HepG2 (cell line): Measurements from ENCODE around the gene AKAP6. TPM values are rescaled to one million over a fixed set of nuclear protein-coding genes. Genes with fewer than 3 reads are reported as not detected.

Experiments used
- ATAC-seq: fragments of 200-7000 bp; cut with Tn5 transposase; 3 replicates; pipeline ENCODE4 v1.9.1; 2020; ENCODE audit warnings: mild to moderate bottlenecking, moderate library complexity
- BruUV-seq: library from RNA; stranded (reverse); fragments of 400-500 nt; replicated peaks from 2 replicates; lab custom pipeline; 2021; lab: Mats Ljungman, UMichigan
- CTCF ChIA-PET: fragments of 300-600 bp; formaldehyde crosslinking; extraction: SDS; loops from one replicate; lab custom pipeline; 2021; ENCODE audit warnings: low total read pairs, inconsistent platforms, low intra/inter-chr PET ratio; lab: Yijun Ruan, JAX
- POLR2A ChIA-PET: fragments of 350-600 bp; sonication (Branson Sonifier 250); formaldehyde crosslinking; loops from one replicate; lab custom pipeline; 2020; ENCODE audit warnings: antibody characterized with exemption, inconsistent platforms; lab: Yijun Ruan, JAX
- DNase-seq: peaks from one replicate; pipeline ENCODE4 v3.0.0-alpha.2; 2015; ENCODE audit warnings: low spot score
- FAIRE-seq: peaks from 3 replicates; lab custom pipeline; 2011; peaks lifted over from hg19 to GRCh38; lab: Jason Lieb, UNC
- H2AFZ ChIP-seq: one replicate; pipeline ENCODE4 v1.6.1; 2011; ENCODE audit warnings: low read length, inconsistent platforms
- H3K27ac ChIP-seq: fragments of 300-600 bp; 3 replicates; pipeline ENCODE4 v1.8.0; 2011; ENCODE audit warnings: mixed run types, mild to moderate bottlenecking, mixed read lengths, low read length, inconsistent platforms; ENCODE audit not compliant: insufficient read depth; ENCODE audit errors: extremely low read length
- H3K27me3 ChIP-seq, 2 experiments: fragments of 200-600 bp in 1 of 2; 2 replicates in 1 of 2; 3 replicates in 1 of 2; pipeline versions ENCODE4 v1.6.0 to v1.8.0; 2011; ENCODE audit warnings: low read length in 2 of 2, mild to moderate bottlenecking in 2 of 2, moderate library complexity in 2 of 2, inconsistent platforms in 1 of 2; ENCODE audit not compliant: insufficient read depth in 2 of 2, control insufficient read depth in 1 of 2
- H3K36me3 ChIP-seq, 2 experiments: fragments of 200-600 bp in 1 of 2; replicated peaks in 1 of 2; 2 replicates in 1 of 2; 3 replicates in 1 of 2; pipeline versions ENCODE4 v1.5.1 to v1.8.0; 2011; ENCODE audit warnings: low read length in 2 of 2, inconsistent platforms in 1 of 2; ENCODE audit not compliant: insufficient read depth in 2 of 2, control insufficient read depth in 1 of 2
- H3K4me1 ChIP-seq: 2 replicates; pipeline ENCODE4 v1.5.1; 2012; ENCODE audit warnings: low read length, inconsistent platforms; ENCODE audit not compliant: insufficient read depth
- H3K4me2 ChIP-seq: 2 replicates; pipeline ENCODE4 v1.6.0; 2011; ENCODE audit warnings: low read depth, low read length, inconsistent platforms
- H3K4me3 ChIP-seq, 3 experiments: fragments of 200-600 bp in 1 of 3; sonication (generic), shearing (Covaris generic) in 1 of 3; replicated peaks in 1 of 3; 2 replicates each; pipeline ENCODE4 v1.5.1; 2011 to 2016; ENCODE audit warnings: low read length in 3 of 3, inconsistent platforms in 2 of 3, low read depth in 2 of 3, mild to moderate bottlenecking in 2 of 3, control low read depth in 1 of 3, mixed read lengths in 1 of 3; ENCODE audit not compliant: insufficient read depth in 1 of 3
- H3K79me2 ChIP-seq: one replicate; pipeline ENCODE4 v1.6.1; 2011; ENCODE audit warnings: low read length, inconsistent platforms; ENCODE audit not compliant: insufficient read depth
- H3K9ac ChIP-seq: 2 replicates; pipeline ENCODE4 v1.6.0; 2011; ENCODE audit warnings: mild to moderate bottlenecking, low read depth, low read length, inconsistent platforms; ENCODE audit not compliant: insufficient read depth
- H3K9me3 ChIP-seq: 2 replicates; pipeline ENCODE4 v1.5.1; 2012; ENCODE audit warnings: mild to moderate bottlenecking, low read length
- H4K20me1 ChIP-seq: 2 replicates; pipeline ENCODE4 v1.6.0; 2011; ENCODE audit warnings: inconsistent platforms, mild to moderate bottlenecking, low read length, moderate library complexity; ENCODE audit not compliant: insufficient read depth
- ATRX ChIP-seq: sonication (generic); formaldehyde crosslinking; IDR thresholded peaks from 2 replicates; pipeline ENCODE4 v1.4.0; 2020; ENCODE audit warnings: missing genetic modification reagents, borderline replicate concordance
- FUBP1 ChIP-seq: sonication (generic); formaldehyde crosslinking; IDR thresholded peaks from 2 replicates; pipeline ENCODE4 v1.5.1; 2020; ENCODE audit warnings: missing genetic modification reagents, mild to moderate bottlenecking, borderline replicate concordance
- HIVEP1 ChIP-seq: sonication (generic); formaldehyde crosslinking; IDR thresholded peaks from 2 replicates; pipeline ENCODE4 v1.4.0; 2020; ENCODE audit warnings: mild to moderate bottlenecking, missing genetic modification reagents
- HOXA5 ChIP-seq: sonication (generic); formaldehyde crosslinking; IDR thresholded peaks from 2 replicates; pipeline ENCODE4 v1.4.0; 2020; ENCODE audit warnings: missing genetic modification reagents
- MAFF ChIP-seq: IDR thresholded peaks from 2 replicates; pipeline ENCODE4 v1.6.1; 2011; ENCODE audit warnings: low read depth, low read length, improper control_type of control experiment
- NFKB2 ChIP-seq: sonication (generic); formaldehyde crosslinking; IDR thresholded peaks from 2 replicates; pipeline ENCODE4 v1.4.0; 2020; ENCODE audit warnings: missing genetic modification reagents, borderline replicate concordance
- RFX5 ChIP-seq: IDR thresholded peaks from 2 replicates; pipeline ENCODE4 v1.6.1; 2011; ENCODE audit warnings: low read depth, low read length, improper control_type of control experiment
- RFXANK ChIP-seq: IDR thresholded peaks from 2 replicates; pipeline ENCODE4 v1.6.1; 2016
- TFE3 ChIP-seq: IDR thresholded peaks from 2 replicates; pipeline ENCODE4 v1.6.1; 2016
- ZBTB1 ChIP-seq: sonication (generic); formaldehyde crosslinking; IDR thresholded peaks from 2 replicates; pipeline ENCODE4 v1.4.0; 2020; ENCODE audit warnings: missing genetic modification reagents, borderline replicate concordance
- ZBTB3 ChIP-seq: sonication (generic); formaldehyde crosslinking; IDR thresholded peaks from 2 replicates; pipeline ENCODE4 v1.4.0; 2020; ENCODE audit warnings: low read depth, mild to moderate bottlenecking, moderate library complexity, missing genetic modification reagents, borderline replicate concordance
- ZNF329 ChIP-seq: sonication (generic); formaldehyde crosslinking; IDR thresholded peaks from 2 replicates; pipeline ENCODE4 v1.9.0; 2021; ENCODE audit warnings: low read depth, mild to moderate bottlenecking, missing genetic modification reagents
- ZNF335 ChIP-seq: sonication (generic); formaldehyde crosslinking; IDR thresholded peaks from 2 replicates; pipeline ENCODE4 v1.4.0; 2020; ENCODE audit warnings: missing genetic modification reagents
- ZNF432 ChIP-seq: sonication (generic); formaldehyde crosslinking; IDR thresholded peaks from 2 replicates; pipeline ENCODE4 v1.5.0; 2020; ENCODE audit warnings: missing genetic modification reagents, mild to moderate bottlenecking, borderline replicate concordance
- ZNF639 ChIP-seq: conservative IDR thresholded peaks from 2 replicates; pipeline ENCODE4 v1.6.1; 2018; ENCODE audit warnings: missing genetic modification reagents
- ZNF792 ChIP-seq: IDR thresholded peaks from 2 replicates; pipeline ENCODE4 v1.6.1; 2016
- WGBS: methylation state at CpG from one replicate; pipeline ENCODE4 v1.1.6; 2017; ENCODE audit warnings: low lambda C conversion rate; 5-methylcytosine and 5-hydroxymethylcytosine counted together
- in situ Hi-C: cut with HindIII; loops from 2 replicates; pipeline ENCODE4 v1.10.0; 2017; ENCODE audit warnings: low pct_unique_long_range_greater_than_20kb; ENCODE audit not compliant: extremely low pct_ligation_motif_present
- intact Hi-C: fragments of 100-400 bp; cut with micrococcal nuclease; formaldehyde crosslinking; loops from one replicate; pipeline ENCODE4 v1.10.0; 2022; ENCODE audit not compliant: unreplicated experiment
- polyA plus RNA-seq, 8 experiments: library from polyadenylated mRNA; depleted of rRNA in 3 of 8; stranded (reverse) in 7 of 8; unstranded in 1 of 8; fragments of >200 nt; fragmentation: Illumina TruSeq in 4 of 8; extraction: Trizol in 4 of 8; gene quantifications; 2 replicates each; pipeline versions ENCODE4 v1.2.1 to v1.2.3, GENCODE V29; 2011 to 2016; ENCODE audit warnings: low read depth in 4 of 8, missing spikeins in 1 of 8, mixed read lengths in 1 of 8; ENCODE audit not compliant: insufficient read depth in 1 of 8
- total RNA-seq, 5 experiments: library from RNA; depleted of rRNA; stranded (reverse); fragments of >200 nt; fragmentation: Illumina TruSeq; extraction: Trizol; gene quantifications; 2 replicates each; pipeline ENCODE4 v1.2.3, GENCODE V29; 2016; ENCODE audit warnings: low read depth in 1 of 5
- TF ChIP-seq, protein P1 (sequence below): fragments of 450-650 bp; IDR thresholded peaks from 2 replicates; pipeline ENCODE4 v1.6.1; 2017; ENCODE audit warnings: mild to moderate bottlenecking

Gene AKAP6
- total and polyA plus RNA-seq, 2 of the 13 experiments (the other 11 are each of a cell fraction or from before 2014, with no cell fraction given), result 1.4 TPM

DNA sequence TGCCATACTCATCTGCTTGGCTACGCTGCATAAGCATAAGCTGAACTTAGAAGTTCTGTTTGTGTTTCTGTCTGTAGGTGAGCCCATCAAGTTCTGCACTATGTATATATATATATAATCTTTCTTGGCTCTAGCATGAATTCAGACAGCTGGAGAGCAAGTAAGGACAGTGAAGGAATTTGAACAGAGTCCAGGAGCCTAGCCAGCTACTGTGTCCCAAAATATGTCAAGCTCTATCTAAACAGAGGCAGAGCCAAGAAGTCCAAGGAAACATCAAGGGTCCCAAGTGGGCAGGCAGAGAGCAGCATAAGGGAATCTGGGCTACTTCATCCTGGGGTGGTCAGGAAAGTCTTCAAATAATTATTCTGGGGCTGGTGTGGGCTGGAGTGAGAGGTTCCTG, 491.1 kb downstream of the AKAP6 start:
- Histone ChIP-seq H4K20me1 (no peaks in the 10 kb centered on the region), H3K36me3 (no peaks in the 10 kb centered on the region), H2AFZ (no peak overlapping the region), H3K9me3 (peaks cover 98% of the 10 kb centered on the region), H3K4me2 (no peak overlapping the region), H3K27me3 (no peaks in the 10 kb centered on the region), H3K4me3 (no peak overlapping the region)
- intact Hi-C loops (no loop called here), in situ Hi-C loops (no loop called here)
- BruUV-seq, result no TSS peak
- TF ChIP-seq ZNF432, result no peak
- TF ChIP-seq ZNF329, result no peak
- no peak for TF ChIP-seq NFKB2
- no peak for TF ChIP-seq ATRX (CRISPR knock-in tag)
- TF ChIP-seq HOXA5 (CRISPR knock-in tag), result no peak
- TF ChIP-seq MAFF, result no peak
- no peak for TF ChIP-seq ZBTB3 (CRISPR knock-in tag)
- TF ChIP-seq FUBP1, result no peak
- TF ChIP-seq ZBTB1 (CRISPR knock-in tag), result no peak
- no peak for TF ChIP-seq HIVEP1 (CRISPR knock-in tag)
- TF ChIP-seq, protein P1, sequence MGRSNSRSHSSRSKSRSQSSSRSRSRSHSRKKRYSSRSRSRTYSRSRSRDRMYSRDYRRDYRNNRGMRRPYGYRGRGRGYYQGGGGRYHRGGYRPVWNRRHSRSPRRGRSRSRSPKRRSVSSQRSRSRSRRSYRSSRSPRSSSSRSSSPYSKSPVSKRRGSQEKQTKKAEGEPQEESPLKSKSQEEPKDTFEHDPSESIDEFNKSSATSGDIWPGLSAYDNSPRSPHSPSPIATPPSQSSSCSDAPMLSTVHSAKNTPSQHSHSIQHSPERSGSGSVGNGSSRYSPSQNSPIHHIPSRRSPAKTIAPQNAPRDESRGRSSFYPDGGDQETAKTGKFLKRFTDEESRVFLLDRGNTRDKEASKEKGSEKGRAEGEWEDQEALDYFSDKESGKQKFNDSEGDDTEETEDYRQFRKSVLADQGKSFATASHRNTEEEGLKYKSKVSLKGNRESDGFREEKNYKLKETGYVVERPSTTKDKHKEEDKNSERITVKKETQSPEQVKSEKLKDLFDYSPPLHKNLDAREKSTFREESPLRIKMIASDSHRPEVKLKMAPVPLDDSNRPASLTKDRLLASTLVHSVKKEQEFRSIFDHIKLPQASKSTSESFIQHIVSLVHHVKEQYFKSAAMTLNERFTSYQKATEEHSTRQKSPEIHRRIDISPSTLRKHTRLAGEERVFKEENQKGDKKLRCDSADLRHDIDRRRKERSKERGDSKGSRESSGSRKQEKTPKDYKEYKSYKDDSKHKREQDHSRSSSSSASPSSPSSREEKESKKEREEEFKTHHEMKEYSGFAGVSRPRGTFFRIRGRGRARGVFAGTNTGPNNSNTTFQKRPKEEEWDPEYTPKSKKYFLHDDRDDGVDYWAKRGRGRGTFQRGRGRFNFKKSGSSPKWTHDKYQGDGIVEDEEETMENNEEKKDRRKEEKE, result no peak
- TF ChIP-seq TFE3 (CRISPR knock-in tag), result no peak
- TF ChIP-seq ZNF639 (CRISPR knock-in tag), result no peak
- no peak for TF ChIP-seq ZNF792 (CRISPR knock-in tag)
- no peak for TF ChIP-seq RFXANK (CRISPR knock-in tag)
- TF ChIP-seq RFX5, result no peak
- no peak for TF ChIP-seq ZNF335 (CRISPR knock-in tag)
- TF ChIP-seq, all 625 proteins: peak for 0
- 0% methylated on average over 1 of the region's 1 CpG for WGBS
- ATAC-seq, result no peak
- CTCF ChIA-PET, result no interaction called here
- no peaks in the 10 kb centered on the region for H3K4me1 ChIP-seq
- DNase-seq, result no peak
- H3K79me2 ChIP-seq, result no peaks in the 10 kb centered on the region
- FAIRE-seq, result no peak
- POLR2A ChIA-PET, result no interaction called here
- H3K9ac ChIP-seq, result no peak overlapping the region
- H3K27ac ChIP-seq, result no peak overlapping the region
